GM23248 (cell line): ENCODE data around the gene UGT1A4. TPM values are rescaled to one million over a fixed set of nuclear protein-coding genes. Genes with fewer than 3 reads are reported as not detected.

Source experiments
- DNase-seq: peaks from one replicate; pipeline ENCODE4 v3.0.0-alpha.2; 2015
- H2AFZ ChIP-seq: fragments of 200-600 bp; sonication (generic); 2 replicates; pipeline ENCODE4 v1.6.1; 2016; ENCODE audit warnings: antibody characterized with exemption
- H3F3A ChIP-seq: fragments of 200-600 bp; sonication (generic); 2 replicates; pipeline ENCODE4 v1.6.1; 2016; ENCODE audit warnings: mild to moderate bottlenecking, antibody characterized with exemption, mixed run types; ENCODE audit not compliant: insufficient read depth
- H3K27ac ChIP-seq: fragments of 200-600 bp; sonication (generic); 2 replicates; pipeline ENCODE4 v1.5.1; 2016; ENCODE audit warnings: mild to moderate bottlenecking
- H3K27me3 ChIP-seq: fragments of 200-600 bp; sonication (generic); replicated peaks from 2 replicates; pipeline ENCODE4 v1.6.1; 2016; ENCODE audit warnings: mild to moderate bottlenecking; ENCODE audit not compliant: insufficient read depth
- H3K36me3 ChIP-seq: fragments of 200-600 bp; sonication (generic); 2 replicates; pipeline ENCODE4 v1.6.1; 2016; ENCODE audit warnings: low read depth, mild to moderate bottlenecking
- H3K4me1 ChIP-seq: fragments of 200-600 bp; sonication (generic); 2 replicates; pipeline ENCODE4 v1.6.1; 2016; ENCODE audit warnings: mild to moderate bottlenecking; ENCODE audit not compliant: insufficient read depth
- H3K4me2 ChIP-seq: fragments of 200-600 bp; sonication (generic); one replicate; pipeline ENCODE4 v1.6.1; 2016; ENCODE audit warnings: mild to moderate bottlenecking; ENCODE audit not compliant: unreplicated experiment
- H3K4me3 ChIP-seq: fragments of 200-600 bp; sonication (generic); 2 replicates; pipeline ENCODE4 v1.5.1; 2016; ENCODE audit warnings: mild to moderate bottlenecking
- H3K79me2 ChIP-seq: fragments of 200-600 bp; sonication (generic); 2 replicates; pipeline ENCODE4 v1.6.1; 2016; ENCODE audit warnings: mild to moderate bottlenecking; ENCODE audit not compliant: insufficient read depth
- H3K9ac ChIP-seq: fragments of 200-600 bp; sonication (generic); 2 replicates; pipeline ENCODE4 v1.6.1; 2016; ENCODE audit warnings: mild to moderate bottlenecking
- H3K9me2 ChIP-seq: fragments of 200-600 bp; sonication (generic); 2 replicates; pipeline ENCODE4 v1.6.1; 2016; ENCODE audit warnings: mixed run types, mild to moderate bottlenecking, moderate library complexity; ENCODE audit not compliant: insufficient read depth
- H3K9me3 ChIP-seq: fragments of 200-600 bp; sonication (generic); one replicate; pipeline ENCODE4 v1.6.1; 2017; ENCODE audit warnings: low read depth
- H4K20me1 ChIP-seq: fragments of 200-600 bp; sonication (generic); 2 replicates; pipeline ENCODE4 v1.6.0; 2016; ENCODE audit not compliant: insufficient read depth
- EZH2 ChIP-seq: fragments of 200-600 bp; sonication (generic); IDR thresholded peaks from 2 replicates; pipeline ENCODE4 v1.6.1; 2018; ENCODE audit warnings: antibody characterized with exemption, mild to moderate bottlenecking; ENCODE audit not compliant: insufficient read depth, poor library complexity, severe bottlenecking
- EZH2phosphoT487 ChIP-seq: fragments of 200-600 bp; sonication (generic); IDR thresholded peaks from 2 replicates; pipeline ENCODE4 v1.6.1; 2018; ENCODE audit warnings: antibody characterized with exemption, moderate library complexity, mild to moderate bottlenecking, low read depth; ENCODE audit not compliant: insufficient read depth
- WGBS, 2 experiments: methylation state at CpG; one replicate each; pipeline ENCODE4 v1.1.6; 2015 to 2017; ENCODE audit warnings: low lambda C conversion rate in 2 of 2, low coverage in 1 of 2; ENCODE audit errors: missing lambda C conversion rate in 2 of 2; 5-methylcytosine and 5-hydroxymethylcytosine counted together
- in situ Hi-C: fragments of 300-500 bp; cut with MboI; formaldehyde crosslinking; loops from 2 replicates; pipeline ENCODE4 v1.15.0; 2020
- polyA plus RNA-seq: library from polyadenylated mRNA; unstranded; fragments of >200 nt; fragmentation: Nextera tagmentation; extraction: Ambion mirVana; gene quantifications from 2 replicates; pipeline ENCODE4 v1.2.1, GENCODE V29; 2016
- total RNA-seq: library from RNA; depleted of rRNA; stranded (reverse); fragments of >200 nt; shearing (Covaris generic); gene quantifications from 2 replicates; pipeline ENCODE4 v1.2.3, GENCODE V29; 2014

Gene UGT1A4
- total and polyA plus RNA-seq, 2 experiments from 2014 or later, result not detected

GRCh38 chr2:233791151-233791882, 72.8 kb downstream of the UGT1A4 start:
- Histone ChIP-seq H3K9me2 (no peaks in the 10 kb centered on the region), H3K9me3 (no peaks in the 10 kb centered on the region), H3K4me3 (no peak overlapping the region), H3K36me3 (no peaks in the 10 kb centered on the region), H2AFZ (no peak overlapping the region), H3K4me2 (no peak overlapping the region), H3K4me1 (no peaks in the 10 kb centered on the region), H3K27me3 (peaks cover 25% of the 10 kb centered on the region; the same call in 1 of the 2 replicates), H4K20me1 (no peaks in the 10 kb centered on the region), H3K79me2 (no peaks in the 10 kb centered on the region), H3K9ac (no peak overlapping the region), H3F3A (no peaks in the 10 kb centered on the region), H3K27ac (no peak overlapping the region)
- WGBS, 2 experiments, result 47 to 49% methylated on average over 18 of the region's 18 CpGs
- no peak for DNase-seq
- TF ChIP-seq EZH2phosphoT487 (no peak), EZH2 (no peak)
- in situ Hi-C loops, result no loop called here

- DNase-seq, result no peak
- no peak overlapping the region for H2AFZ ChIP-seq
- H3K79me2 ChIP-seq, result no peaks in the 10 kb centered on the region
- 51 to 59% methylated on average over 8 to 9 of the region's 9 CpGs for WGBS, 2 experiments
- H4K20me1 ChIP-seq, result no peaks in the 10 kb centered on the region
- H3K4me3 ChIP-seq, result no peak overlapping the region
- no peak overlapping the region for H3K27ac ChIP-seq
- no peaks in the 10 kb centered on the region for H3F3A ChIP-seq
- H3K36me3 ChIP-seq, result no peaks in the 10 kb centered on the region
- in situ Hi-C loops, result no loop called here
- no peaks in the 10 kb centered on the region for H3K9me3 ChIP-seq
- TF ChIP-seq EZH2phosphoT487 (no peak), EZH2 (no peak)
- no peaks in the 10 kb centered on the region for H3K4me1 ChIP-seq
- no peak overlapping the region for H3K9ac ChIP-seq
- no peaks in the 10 kb centered on the region for H3K9me2 ChIP-seq
- peaks cover 25% of the 10 kb centered on the region; the same call in 1 of the 2 replicates for H3K27me3 ChIP-seq
- no peak overlapping the region for H3K4me2 ChIP-seq
Measured at GRCh38 chr2:233791883-233792329, 73.4 kb downstream of the UGT1A4 start.

- TF ChIP-seq EZH2phosphoT487 (no peak), EZH2 (no peak)
- Histone ChIP-seq H3K4me1 (no peaks in the 10 kb centered on the region), H3F3A (no peaks in the 10 kb centered on the region), H3K36me3 (no peaks in the 10 kb centered on the region), H3K9ac (no peak overlapping the region), H3K9me2 (no peaks in the 10 kb centered on the region), H3K4me2 (no peak overlapping the region), H3K4me3 (no peak overlapping the region), H2AFZ (no peak overlapping the region), H3K27me3 (peaks cover 25% of the 10 kb centered on the region; the same call in 1 of the 2 replicates), H3K27ac (no peak overlapping the region), H3K79me2 (no peaks in the 10 kb centered on the region), H3K9me3 (no peaks in the 10 kb centered on the region), H4K20me1 (no peaks in the 10 kb centered on the region)
- WGBS, 2 experiments, result 53 to 55% methylated on average over 7 of the region's 7 CpGs
- in situ Hi-C loops, result no loop called here
- no peak for DNase-seq
Measured at GRCh38 chr2:233792720-233793119, 74.2 kb downstream of the UGT1A4 start.

- Histone ChIP-seq H4K20me1 (no peaks in the 10 kb centered on the region), H3K9ac (no peak overlapping the region), H3K9me3 (no peaks in the 10 kb centered on the region), H3K4me1 (no peaks in the 10 kb centered on the region), H3K4me2 (no peak overlapping the region), H3K27me3 (peaks cover 25% of the 10 kb centered on the region; the same call in 1 of the 2 replicates), H2AFZ (no peak overlapping the region), H3K27ac (no peak overlapping the region), H3K36me3 (no peaks in the 10 kb centered on the region), H3F3A (no peaks in the 10 kb centered on the region), H3K4me3 (no peak overlapping the region), H3K9me2 (no peaks in the 10 kb centered on the region), H3K79me2 (no peaks in the 10 kb centered on the region)
- TF ChIP-seq EZH2phosphoT487 (no peak), EZH2 (no peak)
- DNase-seq, result no peak
- 11 to 13% methylated on average over 18 of the region's 18 CpGs for WGBS, 2 experiments
- in situ Hi-C loops, result no loop called here
Measured at GRCh38 chr2:233793465-233794127, 75.1 kb downstream of the UGT1A4 start.
